IPS-NIHi11 (cell line): ENCODE data around the gene KPNB1.
"Not testable (repeated sequence)": the region's sequence is repeated elsewhere in the genome, so short reads cannot be mapped to it uniquely, and the experiment has no call there.

Experiments used
- DNase-seq: peaks from one replicate; pipeline ENCODE4 v3.0.0; 2012; ENCODE audit warnings: mixed read lengths, low spot score

Gene KPNB1

DNA sequence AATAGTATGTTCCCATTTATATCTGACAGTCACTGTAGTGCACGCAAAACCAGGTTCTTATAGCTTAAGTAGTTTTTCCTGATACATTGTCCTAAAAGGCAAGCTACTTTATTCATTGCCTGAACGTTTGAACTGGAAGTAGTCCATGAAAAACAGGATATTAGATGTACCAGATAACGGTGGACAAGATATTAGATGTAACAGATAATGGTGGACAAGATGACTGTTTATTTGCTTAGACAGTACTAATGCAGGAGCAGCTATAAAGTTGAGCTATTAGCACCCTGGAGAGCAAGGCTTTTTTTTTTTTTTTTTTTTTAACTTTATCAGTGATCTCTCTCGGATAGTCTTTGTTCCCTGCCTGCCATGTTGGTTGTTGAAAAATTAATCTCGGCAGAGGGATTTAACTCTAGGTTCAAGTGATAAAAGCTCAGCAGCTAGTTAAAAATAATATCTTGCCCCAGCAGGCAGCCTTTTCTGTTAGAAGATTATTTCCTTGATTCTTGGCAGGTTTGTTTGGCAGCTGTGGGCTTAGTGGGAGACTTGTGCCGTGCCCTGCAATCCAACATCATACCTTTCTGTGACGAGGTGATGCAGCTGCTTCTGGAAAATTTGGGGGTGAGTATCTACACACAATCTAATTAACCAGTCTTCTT lies 26.9 kb downstream of the KPNB1 start:
- no peak for DNase-seq

DNA sequence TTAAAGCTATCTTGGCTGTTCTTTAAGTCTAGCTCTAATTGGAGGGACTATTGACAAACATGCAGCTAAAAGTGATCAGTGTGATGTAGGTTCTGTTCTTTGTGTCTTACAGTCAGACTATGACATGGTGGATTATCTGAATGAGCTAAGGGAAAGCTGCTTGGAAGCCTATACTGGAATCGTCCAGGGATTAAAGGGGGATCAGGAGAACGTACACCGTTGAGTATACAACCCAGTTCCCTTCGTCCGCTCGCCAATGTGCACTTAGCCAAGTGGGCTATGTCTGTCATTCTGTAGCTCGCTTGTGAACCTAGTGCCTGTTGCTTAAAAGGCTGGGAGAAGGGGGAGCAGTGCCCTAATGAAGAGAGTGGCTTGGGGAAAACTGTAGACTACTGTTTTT lies 28.5 kb downstream of the KPNB1 start:
- no peak for DNase-seq

DNA sequence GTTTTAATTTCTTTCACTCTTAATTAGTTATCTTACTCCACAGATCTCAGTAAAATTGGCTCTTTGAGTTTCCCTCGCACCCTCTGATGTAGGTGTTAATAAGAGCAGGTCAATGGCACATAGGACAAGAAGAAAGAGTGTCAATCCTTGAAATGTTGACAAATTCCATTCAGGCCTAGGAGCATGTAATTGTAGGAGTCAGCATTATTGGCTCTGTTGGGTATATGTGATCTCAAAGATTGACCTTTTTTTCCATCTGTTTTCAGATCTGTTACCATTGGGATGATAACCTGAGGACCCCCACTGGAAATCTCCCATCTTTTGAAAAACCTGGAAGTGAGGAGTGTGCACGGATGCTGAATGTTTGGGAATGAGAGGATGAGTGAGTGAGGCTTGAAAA lies 32.4 kb downstream of the KPNB1 start:
- DNase-seq: no peak

DNA sequence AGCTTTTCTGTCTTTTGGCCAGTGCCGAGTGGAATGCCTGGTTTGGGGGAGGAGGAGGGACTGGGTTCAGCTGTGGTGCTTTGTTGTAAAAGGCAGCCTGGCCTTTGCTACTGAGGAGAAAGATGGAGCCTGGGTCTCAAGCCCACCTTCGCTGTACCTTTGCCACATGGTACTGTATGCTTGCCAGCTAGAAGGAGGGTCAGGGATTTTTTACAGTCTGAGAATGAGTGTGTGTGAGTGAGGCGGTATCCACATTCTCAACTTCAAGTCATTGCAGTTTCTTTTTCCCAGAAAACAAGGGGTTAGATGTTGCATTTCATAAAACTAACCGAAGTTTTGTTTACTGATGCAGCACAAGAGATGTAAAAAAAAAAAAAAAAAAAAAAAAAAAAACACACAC lies 33.0 kb downstream of the KPNB1 start:
- not testable (repeated sequence) for DNase-seq

DNA sequence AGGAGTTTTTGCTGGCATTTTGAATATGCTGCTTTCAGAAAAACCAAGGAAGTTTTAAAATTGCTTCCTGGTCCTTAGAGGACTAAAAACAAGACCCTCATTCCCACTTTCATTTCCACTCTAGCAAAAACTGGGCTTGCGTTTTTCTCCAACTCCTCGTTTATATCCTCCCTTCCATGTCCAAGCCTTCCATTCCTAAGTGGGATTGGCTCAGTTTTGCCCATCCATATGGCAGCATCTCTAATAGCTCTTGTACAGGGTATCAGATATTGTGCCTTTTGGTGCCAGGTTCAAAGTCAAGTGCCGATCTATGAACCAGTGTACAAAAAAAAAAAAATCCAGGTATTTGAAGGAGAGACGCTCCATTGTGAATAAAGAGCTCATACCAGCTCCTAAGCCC lies 34.3 kb downstream of the KPNB1 start:
- no peak for DNase-seq

DNA sequence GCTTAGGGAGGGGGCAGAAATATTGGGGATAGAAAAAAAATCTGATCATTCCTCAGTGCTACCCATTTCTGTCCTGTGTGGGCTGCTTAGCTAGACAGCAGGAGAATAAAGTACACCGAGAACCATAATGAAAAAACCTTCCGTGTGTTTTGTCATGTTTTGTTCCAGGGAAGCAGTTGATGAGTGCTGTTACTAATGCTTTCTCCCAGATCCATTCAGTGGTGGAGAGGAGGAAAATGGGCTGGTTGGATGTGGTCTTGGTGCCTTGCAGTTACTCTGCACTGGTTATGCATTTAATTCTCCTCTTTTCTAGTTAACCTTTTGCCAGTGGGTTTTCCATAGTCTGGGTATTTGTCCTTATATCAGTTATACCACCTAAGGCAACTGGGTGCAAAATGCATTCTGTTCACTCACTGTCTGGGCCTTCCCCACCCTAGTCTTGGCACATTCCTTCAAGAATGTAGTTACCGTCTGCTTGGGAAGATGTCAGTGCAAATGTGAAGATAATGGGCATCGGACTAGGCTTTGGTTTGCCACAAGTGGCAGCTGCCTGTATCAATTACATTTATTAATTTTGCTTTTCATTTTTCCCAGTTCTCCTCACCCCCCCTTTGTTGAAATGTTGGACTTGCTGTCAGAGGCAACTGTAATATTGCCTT lies 34.9 kb downstream of the KPNB1 start:
- DNase-seq: no peak

DNA sequence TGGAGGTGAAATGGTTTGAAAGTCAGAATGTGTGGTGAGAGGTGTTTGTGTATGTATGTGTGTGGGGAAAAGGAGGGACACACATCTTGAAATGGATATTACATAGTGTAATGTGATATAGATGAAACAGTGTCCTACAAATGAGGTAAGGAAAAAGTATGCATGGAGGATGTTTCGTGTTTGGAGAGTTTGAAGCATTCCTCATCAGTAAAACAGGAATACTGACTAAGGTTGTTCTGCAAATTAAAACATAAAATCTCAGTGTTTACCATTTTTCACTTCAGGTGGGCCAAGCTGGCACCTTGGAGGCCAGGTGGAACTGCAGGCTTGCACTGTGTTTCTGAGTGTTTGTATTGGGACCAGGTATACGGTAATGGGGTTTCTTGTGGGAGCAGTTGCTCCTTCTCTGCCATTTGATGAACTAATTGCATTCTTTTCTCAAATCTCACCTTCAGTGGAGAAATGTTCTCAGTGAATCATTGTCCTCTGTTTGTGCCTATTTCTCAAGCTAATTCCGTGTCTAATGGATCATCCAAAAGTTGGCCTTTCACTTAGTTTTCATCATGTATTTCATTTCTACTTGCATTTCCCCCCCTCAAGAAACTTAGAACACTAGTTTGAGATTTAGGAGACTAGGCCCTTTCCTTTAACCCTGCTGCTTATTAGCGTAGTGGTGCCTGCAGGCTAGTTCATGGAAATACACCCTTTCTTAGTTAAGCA lies 36.0 kb downstream of the KPNB1 start:
- no peak for DNase-seq

DNA sequence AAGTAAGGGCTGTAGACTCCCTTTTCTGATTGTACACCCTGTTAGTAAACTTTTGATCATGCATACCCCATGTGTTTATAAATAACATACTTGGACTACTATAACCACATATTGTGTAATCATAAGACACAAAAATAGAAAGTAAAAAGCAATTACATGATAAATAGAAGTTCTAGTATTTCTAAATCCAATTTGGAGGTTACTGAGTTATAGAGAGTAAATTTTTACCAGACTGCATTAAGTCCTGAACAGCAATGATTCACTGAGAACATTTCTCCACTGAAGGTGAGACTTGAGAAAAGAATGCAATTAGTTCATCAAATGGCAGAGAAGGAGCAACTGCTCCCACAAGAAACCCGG lies 36.5 kb downstream of the KPNB1 start:
- DNase-seq: no peak

DNA sequence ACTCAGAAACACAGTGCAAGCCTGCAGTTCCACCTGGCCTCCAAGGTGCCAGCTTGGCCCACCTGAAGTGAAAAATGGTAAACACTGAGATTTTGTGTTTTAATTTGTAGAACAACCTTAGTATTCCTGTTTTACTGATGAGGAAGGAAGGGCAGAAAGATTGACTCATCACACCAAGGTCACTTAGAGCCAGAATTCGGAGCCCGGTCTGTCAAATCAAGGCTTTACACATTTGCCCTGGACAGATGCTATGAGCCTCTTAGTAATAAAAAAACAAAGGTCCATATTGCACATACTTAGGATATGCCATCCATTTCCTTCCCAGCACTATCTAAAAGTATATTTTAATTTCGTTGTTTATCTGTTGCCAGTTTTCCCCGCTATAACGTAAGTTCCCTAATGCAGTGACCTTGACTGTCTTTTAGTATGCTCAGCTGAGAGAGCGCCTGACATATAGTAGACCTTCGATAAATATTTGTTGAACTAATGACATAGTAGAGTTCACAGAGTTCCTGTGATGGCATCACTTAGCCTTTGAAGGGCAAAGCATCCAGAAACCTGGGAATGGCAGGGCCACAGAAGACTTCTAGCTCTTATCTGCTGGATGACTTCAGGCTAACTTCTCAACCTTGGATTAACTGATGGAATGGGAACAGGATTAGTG lies 37.1 kb downstream of the KPNB1 start:
- no peak for DNase-seq

DNA sequence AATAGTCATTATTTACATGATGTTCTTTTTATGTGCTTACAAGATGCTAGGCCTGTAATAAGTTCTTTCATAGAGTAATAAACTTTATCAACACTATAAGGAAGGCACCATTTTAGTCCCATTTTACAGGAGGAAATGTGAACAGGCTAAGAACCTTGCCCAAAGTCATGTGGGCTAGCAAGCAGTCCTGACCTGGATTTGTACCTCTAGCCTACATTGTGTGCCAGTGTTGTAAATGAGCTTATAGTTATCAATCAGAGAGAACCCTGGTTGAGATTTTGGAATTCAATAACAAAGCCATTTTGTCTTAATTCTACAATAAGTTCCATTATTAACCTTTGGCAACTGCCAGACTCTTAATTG lies 37.6 kb downstream of the KPNB1 start:
- DNase-seq: no peak

DNA sequence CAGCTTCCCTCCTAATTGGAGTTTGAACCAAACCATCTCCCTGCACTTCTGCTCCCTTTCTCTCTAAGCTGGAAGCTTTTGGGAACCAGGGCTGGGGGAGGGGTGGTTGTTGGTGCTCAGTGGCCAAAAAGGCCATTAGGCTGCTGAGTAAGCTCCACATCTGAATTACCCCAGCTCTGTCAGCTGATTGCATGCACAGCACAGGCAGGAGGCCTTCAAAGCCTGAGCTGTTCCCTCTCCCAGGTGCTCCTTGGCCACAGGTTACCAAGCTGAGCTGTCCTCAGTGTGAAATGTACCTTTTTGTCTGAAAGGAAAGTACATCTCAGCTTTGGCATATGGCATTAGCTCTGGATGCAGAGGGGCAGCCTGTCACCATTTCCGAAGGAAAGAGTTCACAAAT lies 38.0 kb downstream of the KPNB1 start:
- peak; percentile 42 for DNase-seq

DNA sequence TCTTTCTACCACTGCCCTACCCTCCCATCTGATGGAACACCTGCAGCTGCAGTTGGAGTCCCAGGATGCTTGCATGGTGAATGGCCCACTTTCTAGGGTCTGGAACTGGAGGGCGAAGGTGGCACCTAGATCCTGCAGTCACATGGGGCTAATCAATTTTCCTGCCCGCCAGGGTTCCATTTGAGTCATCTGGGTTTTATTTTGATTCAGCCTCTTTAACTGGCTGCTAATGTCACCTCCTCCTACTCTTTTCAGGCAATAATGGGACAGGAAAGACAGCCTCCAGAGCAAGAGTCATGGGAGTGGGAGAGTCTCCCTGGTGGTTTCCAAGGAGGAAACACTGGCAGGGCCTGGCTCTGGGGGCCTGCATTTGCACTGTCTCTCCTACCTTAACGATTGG lies 40.4 kb downstream of the KPNB1 start:
- DNase-seq: no peak

DNA sequence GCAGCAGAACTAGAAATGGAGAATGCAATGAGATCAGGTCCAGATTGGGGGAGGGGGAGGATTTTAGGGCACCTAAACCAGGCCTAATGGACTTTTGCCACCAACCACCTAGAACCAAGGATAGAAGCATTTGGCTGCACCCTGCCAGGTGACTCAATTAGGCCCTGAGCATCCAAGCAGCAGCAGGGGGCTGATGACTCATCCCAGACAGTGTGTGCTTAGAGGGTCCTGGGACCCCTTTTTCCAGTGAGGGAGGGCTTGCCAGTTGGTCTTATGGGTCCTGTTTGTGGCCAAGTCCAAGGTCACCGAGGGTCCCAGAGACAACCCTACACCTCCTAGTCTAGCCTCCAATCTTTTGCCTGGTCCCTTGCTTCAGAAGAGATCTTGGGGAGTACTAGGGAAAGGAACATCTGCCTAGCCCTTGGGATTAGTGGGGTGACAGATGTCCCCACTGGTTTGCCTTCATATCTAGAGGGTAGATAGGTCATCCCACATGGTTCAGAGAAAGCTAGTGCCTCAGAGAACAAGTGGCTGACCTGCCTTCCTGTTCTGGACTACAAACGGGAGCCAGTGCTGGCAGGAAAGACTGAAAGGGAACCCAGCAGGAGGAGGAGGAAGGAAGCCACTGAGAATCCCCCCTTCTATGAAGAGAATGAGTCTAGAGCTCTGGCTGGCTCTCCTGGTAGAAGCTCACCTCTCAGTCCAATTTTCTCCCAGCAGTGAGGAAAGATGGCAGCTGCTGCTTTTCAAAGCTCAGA lies 42.6 kb downstream of the KPNB1 start:
- DNase-seq: no peak

DNA sequence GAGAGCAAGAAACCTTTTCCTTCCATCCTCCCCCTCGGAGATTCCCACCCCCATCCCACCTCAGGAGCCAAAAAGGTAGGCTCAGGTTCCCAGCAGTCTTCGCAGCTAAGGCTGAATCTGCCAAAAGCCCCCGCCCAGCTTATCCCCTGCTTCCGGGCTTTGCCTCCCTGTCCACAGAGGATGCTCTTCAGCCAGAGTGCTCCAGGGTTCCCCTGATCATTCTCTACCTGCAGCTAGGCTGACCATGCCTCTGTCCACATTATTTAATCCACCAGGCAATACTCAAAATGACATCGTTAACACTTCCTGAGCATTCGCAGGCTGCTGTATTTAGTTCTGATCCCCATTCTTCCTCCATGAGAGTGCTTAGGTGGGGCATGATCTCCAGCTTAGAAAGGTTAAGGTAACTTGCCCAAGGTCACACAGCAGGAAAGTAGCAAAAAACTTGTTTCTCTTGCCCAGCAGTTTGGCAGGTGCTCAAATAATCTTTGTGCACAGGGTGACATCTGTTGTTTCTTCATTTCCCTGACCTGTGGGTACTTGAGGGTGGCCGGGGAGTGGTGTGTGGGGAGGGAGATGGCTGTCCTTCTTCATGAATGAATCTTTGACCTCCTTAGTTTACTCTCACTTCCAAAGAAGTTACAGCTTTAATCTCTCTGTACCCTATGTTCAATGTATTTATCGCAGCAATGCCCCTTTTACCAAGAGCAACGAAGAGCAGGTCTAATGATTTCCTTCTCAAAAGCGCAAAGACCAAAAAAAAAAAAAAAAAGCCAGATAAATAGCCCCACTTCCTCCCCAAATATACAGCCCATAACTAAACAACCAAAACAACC lies 43.4 kb downstream of the KPNB1 start:
- no peak for DNase-seq

DNA sequence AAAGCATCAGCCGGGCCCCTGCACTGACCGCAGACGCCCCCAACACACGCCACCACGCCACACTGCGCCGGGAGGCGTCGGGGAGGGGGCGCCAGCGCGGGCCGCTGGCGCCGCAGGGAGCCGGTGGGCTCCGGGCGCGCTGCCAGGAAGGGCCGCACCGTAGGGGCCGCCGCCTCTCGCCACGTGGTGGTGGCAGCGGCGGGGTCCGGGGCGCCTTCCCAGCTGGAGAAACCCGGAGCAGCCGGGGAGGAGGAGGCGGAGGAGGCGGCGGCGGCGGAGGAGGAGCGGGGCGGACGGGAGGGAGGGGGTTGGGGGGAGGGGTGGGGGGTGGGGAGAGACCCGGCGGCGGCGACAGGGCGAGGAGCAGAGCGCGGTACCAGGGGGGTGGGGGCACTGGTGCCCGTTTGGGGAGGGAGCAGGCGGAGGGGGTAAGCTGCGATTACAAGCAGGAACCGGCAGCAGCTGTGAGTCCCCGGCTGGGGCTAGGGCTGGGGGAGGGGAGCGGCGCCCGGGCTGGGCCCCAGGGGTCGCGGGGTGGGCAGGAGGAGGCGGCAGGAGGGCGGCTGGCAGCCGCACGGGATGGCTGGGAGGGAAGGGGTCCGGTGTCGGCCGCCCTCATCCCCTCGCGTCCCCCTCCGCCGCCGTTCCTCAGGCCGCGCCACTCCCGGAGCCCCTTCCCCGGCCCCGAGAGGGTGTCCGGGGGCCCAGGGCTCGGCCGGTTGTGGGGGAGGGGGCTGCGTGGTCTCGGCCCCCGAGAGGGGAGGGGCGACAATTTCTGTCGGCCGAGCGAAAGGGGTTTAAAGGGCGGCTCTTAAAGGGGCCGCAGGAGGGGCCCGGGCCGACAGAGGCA lies 44.2 kb downstream of the KPNB1 start, which contains the start of gene TBKBP1:
TBKBP1 (plus strand) TSS at position 431 of the 850 bp plus-strand sequence. CDS start 1,952 bp downstream, outside the sequence.
- peak; percentile 86 for DNase-seq

DNA sequence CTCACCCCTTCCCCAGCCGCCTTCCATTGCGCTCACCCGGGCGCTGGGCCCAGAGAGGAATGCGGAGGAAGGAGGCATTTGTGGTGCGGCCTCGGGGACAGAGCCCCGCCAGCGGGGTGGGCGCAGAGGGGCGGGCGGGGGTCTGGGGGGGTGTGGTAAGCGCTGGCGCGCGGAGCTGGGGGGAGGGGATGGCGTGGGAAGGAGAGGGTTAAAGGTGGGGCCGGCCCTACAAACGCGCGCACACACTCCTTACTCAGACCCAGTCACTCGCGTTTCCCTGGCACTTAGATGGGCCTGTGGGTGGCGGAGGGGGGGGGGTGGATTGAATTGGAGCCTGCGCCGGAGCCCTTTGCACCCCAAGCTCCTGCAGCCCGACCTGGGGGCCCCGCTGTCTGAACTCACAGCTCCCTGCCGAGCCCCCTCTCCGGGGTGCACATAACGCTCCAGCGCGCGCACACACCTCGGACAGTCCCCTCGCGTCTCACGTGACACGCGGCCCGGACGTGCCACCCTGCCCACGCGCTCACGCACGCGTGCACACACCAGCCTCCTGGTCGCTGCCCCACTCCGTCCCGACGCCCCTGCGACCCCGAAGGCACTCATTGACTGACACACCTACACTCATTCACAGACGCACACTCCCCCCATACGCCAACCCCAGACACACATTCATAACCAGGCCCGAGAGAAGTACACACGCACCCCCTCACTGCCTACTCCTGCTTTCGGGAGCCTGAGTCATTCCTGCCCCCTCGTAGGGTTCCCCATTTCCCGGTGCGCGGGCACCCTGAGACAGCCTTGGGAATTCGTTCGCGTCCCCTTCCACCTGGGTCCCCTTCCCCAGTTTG lies 45.1 kb downstream of the KPNB1 start:
- DNase-seq: no peak

DNA sequence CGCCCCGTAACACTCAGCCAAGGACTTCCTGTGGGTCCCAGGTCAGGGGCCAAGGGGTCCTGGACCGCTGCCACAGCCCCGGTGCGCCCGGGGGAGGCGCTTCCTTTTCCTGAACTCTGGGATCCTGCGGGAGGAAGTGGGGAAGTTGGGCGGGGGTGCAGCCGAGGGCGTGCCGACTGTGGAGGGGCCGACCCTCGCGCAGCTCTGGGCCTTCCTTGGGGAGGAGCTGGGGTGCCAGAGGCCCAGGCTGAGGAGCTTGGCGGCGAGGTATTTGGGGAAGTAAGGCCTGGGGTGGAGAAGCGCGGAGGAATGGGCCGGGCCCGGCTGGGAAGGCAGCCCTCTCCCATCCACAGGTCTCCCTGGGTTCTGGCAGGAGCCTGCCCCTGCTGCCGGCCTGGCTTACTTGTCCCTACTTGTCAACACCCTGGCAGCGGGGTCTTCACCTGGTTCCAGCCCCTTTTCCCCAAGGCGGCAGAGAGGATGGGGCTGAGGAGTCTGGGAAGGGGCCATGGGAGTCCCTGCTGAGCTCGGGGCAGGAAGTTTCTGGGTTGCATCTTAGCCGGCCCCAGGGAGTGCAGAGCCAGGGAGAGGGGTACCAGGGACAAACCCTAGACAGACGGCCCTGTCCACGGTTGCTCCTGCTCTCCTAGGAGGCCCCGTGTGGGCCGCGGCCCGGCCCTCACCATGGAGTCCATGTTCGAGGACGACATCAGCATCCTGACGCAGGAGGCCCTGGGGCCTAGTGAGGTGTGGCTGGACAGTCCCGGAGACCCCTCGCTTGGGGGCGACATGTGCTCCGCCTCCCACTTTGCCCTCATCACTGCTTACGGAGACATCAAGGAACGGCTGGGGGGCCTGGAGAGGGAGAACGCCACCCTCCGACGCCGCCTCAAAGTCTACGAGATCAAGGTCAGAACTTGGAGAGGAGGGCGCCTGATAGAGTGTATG lies 46.0 kb downstream of the KPNB1 start:
- DNase-seq: peak; percentile 45
